ENCODE data around the gene ADAP2.

Gene ADAP2

GRCh38 chr17:30922235-30923030, 688 bp downstream of the ADAP2 start:
- TF ChIP-seq EZH2 (optimal IDR thresholded peaks at IDR 0.05; ENCODE audit: low read depth, low read length) (no peak), EZH2phosphoT487 (IDR thresholded peaks at IDR 0.05; ENCODE audit: low read length) (no peak)
- TF ChIP-seq, protein P1, sequence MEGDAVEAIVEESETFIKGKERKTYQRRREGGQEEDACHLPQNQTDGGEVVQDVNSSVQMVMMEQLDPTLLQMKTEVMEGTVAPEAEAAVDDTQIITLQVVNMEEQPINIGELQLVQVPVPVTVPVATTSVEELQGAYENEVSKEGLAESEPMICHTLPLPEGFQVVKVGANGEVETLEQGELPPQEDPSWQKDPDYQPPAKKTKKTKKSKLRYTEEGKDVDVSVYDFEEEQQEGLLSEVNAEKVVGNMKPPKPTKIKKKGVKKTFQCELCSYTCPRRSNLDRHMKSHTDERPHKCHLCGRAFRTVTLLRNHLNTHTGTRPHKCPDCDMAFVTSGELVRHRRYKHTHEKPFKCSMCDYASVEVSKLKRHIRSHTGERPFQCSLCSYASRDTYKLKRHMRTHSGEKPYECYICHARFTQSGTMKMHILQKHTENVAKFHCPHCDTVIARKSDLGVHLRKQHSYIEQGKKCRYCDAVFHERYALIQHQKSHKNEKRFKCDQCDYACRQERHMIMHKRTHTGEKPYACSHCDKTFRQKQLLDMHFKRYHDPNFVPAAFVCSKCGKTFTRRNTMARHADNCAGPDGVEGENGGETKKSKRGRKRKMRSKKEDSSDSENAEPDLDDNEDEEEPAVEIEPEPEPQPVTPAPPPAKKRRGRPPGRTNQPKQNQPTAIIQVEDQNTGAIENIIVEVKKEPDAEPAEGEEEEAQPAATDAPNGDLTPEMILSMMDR (IDR thresholded peaks at IDR 0.05; ENCODE audit: low read length): no peak
- Histone ChIP-seq H3K9ac (ENCODE audit: low read length) (no peak overlapping the region), H3F3A (ENCODE audit: insufficient read depth, low read length) (no peaks in the 10 kb centered on the region), H3K36me3 (replicated peaks; ENCODE audit: insufficient read depth, low read length) (no peaks in the 10 kb centered on the region), H3K9me3 (replicated peaks; ENCODE audit: insufficient read depth, low read length) (no peaks in the 10 kb centered on the region), H3K27ac (ENCODE audit: low read length) (no peak overlapping the region), H3K4me1 (ENCODE audit: low read length) (0 out of 2 replicates have a peak, but pooled peaks cover 14% of the 10 kb centered on the region), H3K4me2 (ENCODE audit: low read depth, low read length) (peak overlapping the region; percentile 88; the same call in 1 of the 2 replicates), H3K79me2 (ENCODE audit: low read length) (no peaks in the 10 kb centered on the region), H2AFZ (ENCODE audit: low read length) (peak overlapping the region; percentile 39; the same call in 1 of the 2 replicates), H3K27me3 (replicated peaks; ENCODE audit: insufficient read depth, low read length) (peaks cover 15% of the 10 kb centered on the region), H3K4me3 (ENCODE audit: low read length) (peak overlapping the region; percentile 40), H4K20me1 (ENCODE audit: insufficient read depth, low read length) (no peaks in the 10 kb centered on the region), H3K9me2 (replicated peaks; ENCODE audit: insufficient read depth, low read length) (no peaks in the 10 kb centered on the region)
- DNase-seq: no peak

DNA sequence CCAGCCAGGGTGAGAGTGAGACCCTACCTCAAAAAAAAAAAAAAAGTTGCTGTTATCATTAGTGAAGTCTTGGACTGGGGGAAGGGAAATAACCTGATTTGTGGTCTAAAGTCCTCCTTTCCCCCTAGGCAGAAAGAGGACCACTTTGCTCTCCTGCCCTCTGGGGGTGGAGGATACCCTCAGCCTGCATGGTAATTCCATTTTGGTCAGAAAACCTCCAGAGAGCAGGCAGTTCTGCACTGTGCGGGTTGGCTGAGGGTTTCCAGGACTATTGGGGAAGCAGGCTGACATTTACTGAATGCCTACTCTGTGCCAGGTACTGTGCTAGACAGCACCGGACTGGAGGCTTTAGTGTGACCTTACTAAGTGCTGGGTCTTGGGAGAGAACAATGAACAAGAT, 2.6 kb downstream of the ADAP2 start:
- Histone ChIP-seq H3K9me2 (replicated peaks; ENCODE audit: insufficient read depth, low read length) (no peaks in the 10 kb centered on the region), H3K27ac (ENCODE audit: low read length) (no peak overlapping the region), H3K27me3 (replicated peaks; ENCODE audit: insufficient read depth, low read length) (peaks cover 15% of the 10 kb centered on the region), H3K9me3 (replicated peaks; ENCODE audit: insufficient read depth, low read length) (no peaks in the 10 kb centered on the region), H3K36me3 (replicated peaks; ENCODE audit: insufficient read depth, low read length) (no peaks in the 10 kb centered on the region), H3K4me3 (ENCODE audit: low read length) (no peak overlapping the region), H3K4me2 (ENCODE audit: low read depth, low read length) (no peak overlapping the region), H3K9ac (ENCODE audit: low read length) (no peak overlapping the region), H3F3A (ENCODE audit: insufficient read depth, low read length) (no peaks in the 10 kb centered on the region), H4K20me1 (ENCODE audit: insufficient read depth, low read length) (no peaks in the 10 kb centered on the region), H3K4me1 (ENCODE audit: low read length) (0 out of 2 replicates have a peak, but pooled peaks cover 14% of the 10 kb centered on the region), H3K79me2 (ENCODE audit: low read length) (no peaks in the 10 kb centered on the region), H2AFZ (ENCODE audit: low read length) (no peak overlapping the region)
- TF ChIP-seq EZH2phosphoT487 (IDR thresholded peaks at IDR 0.05; ENCODE audit: low read length) (no peak), EZH2 (optimal IDR thresholded peaks at IDR 0.05; ENCODE audit: low read depth, low read length) (no peak)
- TF ChIP-seq, protein P1 (IDR thresholded peaks at IDR 0.05; ENCODE audit: low read length): no peak
- DNase-seq: no peak

- H3K27me3 ChIP-seq (replicated peaks; ENCODE audit: insufficient read depth, low read length): peaks cover 15% of the 10 kb centered on the region
Observed at GRCh38 chr17:30926516-30926915, 4.8 kb downstream of the ADAP2 start.

More at GRCh38 chr17:30926516-30926915, 4.8 kb downstream of the ADAP2 start:
- Histone ChIP-seq H3K79me2 (ENCODE audit: low read length) (no peaks in the 10 kb centered on the region), H3K4me2 (ENCODE audit: low read depth, low read length) (no peak overlapping the region), H3K4me3 (ENCODE audit: low read length) (no peak overlapping the region), H3K4me1 (ENCODE audit: low read length) (0 out of 2 replicates have a peak, but pooled peaks cover 9% of the 10 kb centered on the region), H3F3A (ENCODE audit: insufficient read depth, low read length) (no peaks in the 10 kb centered on the region), H4K20me1 (ENCODE audit: insufficient read depth, low read length) (no peaks in the 10 kb centered on the region), H3K9me2 (replicated peaks; ENCODE audit: insufficient read depth, low read length) (no peaks in the 10 kb centered on the region), H3K27ac (ENCODE audit: low read length) (no peak overlapping the region), H2AFZ (ENCODE audit: low read length) (0 out of 2 replicates have a peak overlapping the region, but pooled peaks have one; percentile 16), H3K36me3 (replicated peaks; ENCODE audit: insufficient read depth, low read length) (no peaks in the 10 kb centered on the region), H3K9me3 (replicated peaks; ENCODE audit: insufficient read depth, low read length) (no peaks in the 10 kb centered on the region), H3K9ac (ENCODE audit: low read length) (no peak overlapping the region)
- DNase-seq: no peak
- TF ChIP-seq, protein P1 (IDR thresholded peaks at IDR 0.05; ENCODE audit: low read length): no peak
- TF ChIP-seq EZH2phosphoT487 (IDR thresholded peaks at IDR 0.05; ENCODE audit: low read length): no peak
- TF ChIP-seq EZH2 (optimal IDR thresholded peaks at IDR 0.05; ENCODE audit: low read depth, low read length): no peak

Measured in MM.1S (cell line).